A673 (cell line): Measurements from ENCODE around the gene ZNF500. TPM values are rescaled to one million over a fixed set of nuclear protein-coding genes. Genes with fewer than 3 reads are reported as not detected.

Experiments
- BruUV-seq: library from RNA; stranded (reverse); fragments of 400-500 nt; replicated peaks from 2 replicates; lab custom pipeline; 2021; lab: Mats Ljungman, UMichigan
- CTCF ChIA-PET: fragments of 300-600 bp; sonication (Branson Sonifier 250); formaldehyde crosslinking; loops from one replicate; lab custom pipeline; 2022; ENCODE audit warnings: antibody characterized with exemption; lab: Charles Lee
- POLR2A ChIA-PET: fragments of 300-600 bp; sonication (Branson Sonifier 250); formaldehyde crosslinking; loops from one replicate; lab custom pipeline; 2022; ENCODE audit warnings: antibody characterized with exemption; ENCODE audit not compliant: low non-redundant PET; lab: Charles Lee
- DNase-seq: peaks from one replicate; pipeline ENCODE4 v3.0.0-alpha.2; 2015; ENCODE audit warnings: low spot score
- H3K27ac ChIP-seq: fragments of 200-600 bp; sonication (generic); 2 replicates; pipeline ENCODE4 v1.5.1; 2016; ENCODE audit warnings: mixed run types, low read depth, mild to moderate bottlenecking, mixed read lengths, antibody characterized with exemption, low read length; ENCODE audit not compliant: poor library complexity, severe bottlenecking
- H3K27me3 ChIP-seq: fragments of 200-600 bp; sonication (generic); replicated peaks from 2 replicates; pipeline ENCODE4 v1.6.1; 2017; ENCODE audit warnings: mixed run types, low read depth, mild to moderate bottlenecking, mixed read lengths, antibody characterized with exemption, low read length; ENCODE audit not compliant: insufficient read depth, poor library complexity
- H3K36me3 ChIP-seq: fragments of 200-600 bp; sonication (generic); 2 replicates; pipeline ENCODE4 v1.6.1; 2016; ENCODE audit warnings: mixed run types, mild to moderate bottlenecking, mixed read lengths, antibody characterized with exemption, low read length; ENCODE audit not compliant: insufficient read depth, poor library complexity, severe bottlenecking
- H3K4me1 ChIP-seq: fragments of 200-600 bp; sonication (generic); 2 replicates; pipeline ENCODE4 v1.6.1; 2017; ENCODE audit warnings: mixed run types, mild to moderate bottlenecking, mixed read lengths, antibody characterized with exemption, low read length; ENCODE audit not compliant: insufficient read depth, poor library complexity, severe bottlenecking
- H3K4me3 ChIP-seq: fragments of 200-600 bp; sonication (generic); 2 replicates; pipeline ENCODE4 v1.5.1; 2016; ENCODE audit warnings: low read depth, mixed run types, mild to moderate bottlenecking, mixed read lengths, low read length; ENCODE audit not compliant: poor library complexity, severe bottlenecking
- H3K9me3 ChIP-seq: fragments of 200-600 bp; sonication (generic); 2 replicates; pipeline ENCODE4 v1.6.1; 2016; ENCODE audit warnings: mixed run types, low read depth, mild to moderate bottlenecking, mixed read lengths, antibody characterized with exemption, low read length; ENCODE audit not compliant: poor library complexity, severe bottlenecking
- CTCF ChIP-seq: fragments of 300-800, 200-600 bp; sonication (generic); conservative IDR thresholded peaks from 2 replicates; pipeline ENCODE4 v1.5.1; 2017; ENCODE audit warnings: low read depth, mild to moderate bottlenecking, antibody characterized with exemption, low read length, moderate library complexity, mixed read lengths
- EZH2 ChIP-seq: fragments of 200-600 bp; sonication (generic); IDR thresholded peaks from 2 replicates; pipeline ENCODE4 v1.6.1; 2017; ENCODE audit warnings: borderline replicate concordance, low read depth, mild to moderate bottlenecking, mixed read lengths, antibody characterized with exemption, low read length; ENCODE audit not compliant: poor library complexity, severe bottlenecking
- intact Hi-C: fragments of 100-400 bp; cut with micrococcal nuclease; formaldehyde crosslinking; loops from one replicate; pipeline ENCODE4 v1.10.0; 2022; ENCODE audit not compliant: unreplicated experiment
- total RNA-seq: library from RNA; stranded (reverse); gene quantifications from 2 replicates; pipeline ENCODE4 v1.2.3, GENCODE V29; 2021

The ZNF500 gene
- total RNA-seq, 1 experiment from 2014 or later = 16.8 TPM

DNA sequence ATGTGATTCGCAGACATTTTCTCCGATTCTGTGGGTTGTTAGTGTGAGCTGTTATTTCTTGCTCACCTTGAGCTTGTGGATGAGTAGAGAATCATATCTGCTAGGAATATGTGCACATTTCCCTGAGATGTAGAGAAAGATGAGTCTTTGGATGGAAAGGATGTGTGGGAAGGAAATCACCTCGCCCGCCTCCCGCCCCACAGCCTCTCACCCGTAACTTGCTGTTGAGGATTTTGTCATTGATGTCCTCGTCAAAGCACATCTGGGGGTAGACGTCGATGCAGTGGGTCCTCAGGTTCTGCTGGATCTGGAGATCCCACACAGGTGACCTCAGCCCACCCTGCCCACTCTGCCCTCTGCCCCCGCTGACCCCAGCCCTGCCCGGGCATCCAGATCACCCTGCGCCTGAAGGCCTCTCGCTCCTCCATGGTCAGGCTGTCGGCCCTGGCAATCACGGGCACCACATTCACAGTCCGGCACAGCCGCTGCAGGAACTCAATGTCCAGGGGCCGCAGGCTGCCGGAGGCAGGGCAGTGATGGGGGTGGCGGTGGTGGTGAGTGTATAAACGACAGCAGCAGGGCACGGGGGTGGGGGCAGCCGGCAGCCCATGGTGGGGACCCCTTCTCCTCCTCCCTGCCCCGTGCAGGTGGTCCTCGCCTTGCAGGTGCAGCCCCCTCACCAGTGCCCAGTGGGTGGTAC is 16.4 kb upstream of the ZNF500 start:
- Histone ChIP-seq H3K27ac (no peak overlapping the region), H3K4me3 (no peak overlapping the region), H3K36me3 (no peaks in the 10 kb centered on the region), H3K9me3 (no peaks in the 10 kb centered on the region), H3K4me1 (no peaks in the 10 kb centered on the region), H3K27me3 (no peaks in the 10 kb centered on the region)
- DNase-seq = no peak
- TF ChIP-seq EZH2 (no peak), CTCF (no peak)
- ChIA-PET CTCF (no interaction called here), POLR2A (no interaction called here)
- intact Hi-C loops = no loop called here
- BruUV-seq = no TSS peak

DNA sequence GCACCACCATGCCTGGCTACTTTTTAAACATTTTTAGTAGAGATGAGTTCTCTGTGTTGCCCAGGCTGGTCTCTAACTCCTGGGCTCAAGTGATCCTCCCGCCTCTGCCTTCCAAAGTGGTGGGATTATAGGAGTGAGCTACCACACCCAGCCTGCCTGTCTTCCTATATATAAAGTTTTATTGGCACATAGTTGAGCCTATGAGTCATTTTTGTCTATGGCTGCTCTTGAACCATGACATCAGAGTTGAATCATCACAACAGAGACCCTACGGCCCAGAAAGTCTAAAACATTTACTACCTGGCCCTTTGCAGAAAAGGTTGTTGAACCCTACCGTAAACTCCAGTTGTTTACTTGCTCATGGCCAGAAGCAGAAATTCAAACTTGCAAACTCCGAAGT is 13.3 kb upstream of the ZNF500 start:
- ChIA-PET POLR2A (no interaction called here), CTCF (no interaction called here)
- no peak for DNase-seq
- Histone ChIP-seq H3K4me1 (no peaks in the 10 kb centered on the region), H3K27me3 (no peaks in the 10 kb centered on the region), H3K4me3 (no peak overlapping the region), H3K36me3 (no peaks in the 10 kb centered on the region), H3K27ac (no peak overlapping the region), H3K9me3 (no peaks in the 10 kb centered on the region)
- no TSS peak for BruUV-seq
- TF ChIP-seq CTCF (no peak), EZH2 (no peak)
- intact Hi-C loops = no loop called here

DNA sequence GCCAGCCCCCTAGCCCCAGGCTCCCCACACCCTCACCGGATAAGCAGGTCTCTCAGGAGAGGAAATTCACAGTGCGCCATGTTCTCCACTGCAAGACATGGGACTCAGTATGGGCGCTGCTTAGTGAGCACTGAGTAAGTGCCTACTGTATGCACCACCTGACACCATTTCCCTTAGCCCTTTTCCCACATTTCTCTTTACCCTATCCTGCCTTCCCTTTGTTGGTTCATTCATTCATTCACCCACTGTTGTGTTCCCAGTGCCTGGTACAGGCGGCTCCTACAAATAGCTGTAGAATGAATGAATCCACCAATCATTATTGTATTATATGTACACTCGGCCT is 11.1 kb upstream of the ZNF500 start:
- ChIA-PET CTCF (no interaction called here), POLR2A (no interaction called here)
- H3K4me3 ChIP-seq = no peak overlapping the region
- H3K9me3 ChIP-seq = no peaks in the 10 kb centered on the region
- BruUV-seq = no TSS peak
- no peak for DNase-seq
- no peaks in the 10 kb centered on the region for H3K4me1 ChIP-seq
- no peaks in the 10 kb centered on the region for H3K27me3 ChIP-seq
- no peak overlapping the region for H3K27ac ChIP-seq
- TF ChIP-seq EZH2 = no peak
- no peak for TF ChIP-seq CTCF
- no peaks in the 10 kb centered on the region for H3K36me3 ChIP-seq
- intact Hi-C loops = no loop called here
